A673 (cell line): ENCODE measurements around the gene GRID1.

Experiments used
- EZH2 ChIP-seq: fragments of 200-600 bp; sonication (generic); IDR thresholded peaks from 2 replicates; pipeline ENCODE4 v1.6.1; 2017; ENCODE audit warnings: borderline replicate concordance, low read depth, mild to moderate bottlenecking, mixed read lengths, antibody characterized with exemption, low read length; ENCODE audit not compliant: poor library complexity, severe bottlenecking
- TF ChIP-seq, protein P1 (sequence below): fragments of 300-800, 200-600 bp; sonication (generic); conservative IDR thresholded peaks from 2 replicates; pipeline ENCODE4 v1.5.1; 2017; ENCODE audit warnings: low read depth, mild to moderate bottlenecking, antibody characterized with exemption, low read length, moderate library complexity, mixed read lengths

DNA sequence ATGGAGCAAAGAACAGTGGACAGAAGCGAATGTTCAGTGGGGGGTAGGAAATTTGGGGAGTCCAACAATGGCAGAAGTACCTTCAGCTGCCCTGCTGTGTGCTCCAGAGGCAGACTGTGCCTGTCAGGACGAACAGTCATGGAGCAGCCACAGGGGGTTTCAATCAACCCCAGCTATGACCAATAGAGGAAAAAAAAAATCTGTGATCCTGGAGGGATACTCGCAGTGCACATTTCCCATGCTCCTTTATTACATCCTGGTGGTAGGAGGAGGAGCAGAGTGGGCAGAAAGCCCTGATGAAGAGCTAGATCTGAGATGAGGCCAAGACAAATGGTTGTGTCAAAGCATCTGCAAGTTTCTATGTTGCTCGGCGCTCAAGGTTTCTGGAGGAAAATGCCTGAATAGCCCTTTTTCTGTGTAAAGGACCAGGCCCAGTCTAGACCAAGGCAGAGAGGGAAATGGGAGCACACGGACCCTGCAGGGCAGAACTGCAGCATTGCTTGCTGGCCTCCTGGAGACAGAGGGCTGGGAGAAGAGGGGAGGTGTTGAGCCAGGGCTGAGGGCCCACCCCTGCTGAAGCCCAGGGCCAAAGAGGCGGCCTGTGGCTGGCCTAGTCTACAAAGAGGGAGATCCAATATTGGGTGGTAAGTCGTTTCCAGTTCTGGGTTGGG is 201.5 kb downstream of the GRID1 start:
- TF ChIP-seq, protein P1, sequence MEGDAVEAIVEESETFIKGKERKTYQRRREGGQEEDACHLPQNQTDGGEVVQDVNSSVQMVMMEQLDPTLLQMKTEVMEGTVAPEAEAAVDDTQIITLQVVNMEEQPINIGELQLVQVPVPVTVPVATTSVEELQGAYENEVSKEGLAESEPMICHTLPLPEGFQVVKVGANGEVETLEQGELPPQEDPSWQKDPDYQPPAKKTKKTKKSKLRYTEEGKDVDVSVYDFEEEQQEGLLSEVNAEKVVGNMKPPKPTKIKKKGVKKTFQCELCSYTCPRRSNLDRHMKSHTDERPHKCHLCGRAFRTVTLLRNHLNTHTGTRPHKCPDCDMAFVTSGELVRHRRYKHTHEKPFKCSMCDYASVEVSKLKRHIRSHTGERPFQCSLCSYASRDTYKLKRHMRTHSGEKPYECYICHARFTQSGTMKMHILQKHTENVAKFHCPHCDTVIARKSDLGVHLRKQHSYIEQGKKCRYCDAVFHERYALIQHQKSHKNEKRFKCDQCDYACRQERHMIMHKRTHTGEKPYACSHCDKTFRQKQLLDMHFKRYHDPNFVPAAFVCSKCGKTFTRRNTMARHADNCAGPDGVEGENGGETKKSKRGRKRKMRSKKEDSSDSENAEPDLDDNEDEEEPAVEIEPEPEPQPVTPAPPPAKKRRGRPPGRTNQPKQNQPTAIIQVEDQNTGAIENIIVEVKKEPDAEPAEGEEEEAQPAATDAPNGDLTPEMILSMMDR, result no peak
- no peak for TF ChIP-seq EZH2
